Neuronal stem cell (in vitro differentiated cells): ENCODE results near the gene TOMM22. TPM values are rescaled to one million over a fixed set of nuclear protein-coding genes. Genes with fewer than 3 reads are reported as not detected.

ENCODE experiments used
- DNase-seq: peaks from one replicate; pipeline ENCODE4 v3.0.0-alpha.2; 2013; ENCODE audit warnings: low spot score
- H2AFZ ChIP-seq: one replicate; pipeline ENCODE4 v1.6.1; 2013; ENCODE audit warnings: mild to moderate bottlenecking, low read length, inconsistent platforms
- H2AK5ac ChIP-seq: 2 replicates; pipeline ENCODE4 v1.6.1; 2013; ENCODE audit warnings: low read depth, mild to moderate bottlenecking, inconsistent platforms, low read length, moderate library complexity, mixed read lengths
- H2BK120ac ChIP-seq: 2 replicates; pipeline ENCODE4 v1.6.1; 2013; ENCODE audit warnings: low read depth, mild to moderate bottlenecking, inconsistent platforms, low read length, moderate library complexity, mixed read lengths
- H2BK12ac ChIP-seq: one replicate; pipeline ENCODE4 v1.6.1; 2013; ENCODE audit warnings: low read length, inconsistent platforms
- H2BK15ac ChIP-seq: 2 replicates; pipeline ENCODE4 v1.6.1; 2013; ENCODE audit warnings: mild to moderate bottlenecking, low read length, inconsistent platforms, mixed read lengths
- H2BK5ac ChIP-seq: one replicate; pipeline ENCODE4 v1.6.1; 2013; ENCODE audit warnings: inconsistent platforms, mild to moderate bottlenecking, low read length, moderate library complexity
- H3K14ac ChIP-seq: one replicate; pipeline ENCODE4 v1.6.1; 2013; ENCODE audit warnings: low read length, inconsistent platforms
- H3K18ac ChIP-seq: 2 replicates; pipeline ENCODE4 v1.6.1; 2013; ENCODE audit warnings: low read length, inconsistent platforms
- H3K23ac ChIP-seq: 2 replicates; pipeline ENCODE4 v1.6.1; 2013; ENCODE audit warnings: low read depth, mild to moderate bottlenecking, mixed read lengths, low read length, inconsistent platforms; ENCODE audit not compliant: poor library complexity
- H3K27ac ChIP-seq: replicated peaks from 3 replicates; pipeline ENCODE4 v1.5.1; 2013; ENCODE audit warnings: low read length, inconsistent platforms
- H3K27me3 ChIP-seq, 3 experiments: 2 replicates each; pipeline ENCODE4 v1.6.1; 2013; ENCODE audit warnings: low read length in 3 of 3, mild to moderate bottlenecking in 2 of 3, inconsistent platforms in 1 of 3, low read depth in 1 of 3, mixed read lengths in 1 of 3, moderate library complexity in 1 of 3; ENCODE audit not compliant: control insufficient read depth in 3 of 3, insufficient read depth in 3 of 3
- H3K36me3 ChIP-seq, 2 donors: replicated peaks in 1 of 2; 2 replicates each; pipeline ENCODE4 v1.6.1; 2013; ENCODE audit warnings: low read length in 2 of 2; ENCODE audit not compliant: control insufficient read depth in 2 of 2, insufficient read depth in 2 of 2
- H3K4ac ChIP-seq: 2 replicates; pipeline ENCODE4 v1.6.1; 2013; ENCODE audit warnings: inconsistent platforms, mild to moderate bottlenecking, low read length, moderate library complexity
- H3K4me1 ChIP-seq, 2 donors: 1 replicate in 1 of 2; 2 replicates in 1 of 2; pipeline ENCODE4 v1.6.1; 2013; ENCODE audit warnings: low read length in 2 of 2, low read depth in 1 of 2; ENCODE audit not compliant: control insufficient read depth in 2 of 2, insufficient read depth in 1 of 2
- H3K4me2 ChIP-seq: one replicate; pipeline ENCODE4 v1.6.1; 2013; ENCODE audit warnings: mild to moderate bottlenecking, low read length, inconsistent platforms; ENCODE audit not compliant: insufficient read depth, poor library complexity, severe bottlenecking
- H3K4me3 ChIP-seq, 2 donors: 2 replicates each; pipeline ENCODE4 v1.5.1; 2013; ENCODE audit warnings: low read length in 2 of 2, mild to moderate bottlenecking in 2 of 2, inconsistent platforms in 1 of 2, moderate library complexity in 1 of 2
- H3K79me1 ChIP-seq: one replicate; pipeline ENCODE4 v1.6.1; 2013; ENCODE audit warnings: low read depth, mild to moderate bottlenecking, inconsistent platforms, low read length, moderate library complexity
- H3K9ac ChIP-seq: one replicate; pipeline ENCODE4 v1.6.1; 2013; ENCODE audit warnings: mild to moderate bottlenecking, low read depth, low read length, inconsistent platforms; ENCODE audit not compliant: poor library complexity
- H3K9me3 ChIP-seq, 2 donors: replicated peaks in 1 of 2; 2 replicates each; pipeline versions ENCODE3 to v1.6.1; 2013; ENCODE audit warnings: low read length in 2 of 2, mild to moderate bottlenecking in 2 of 2, inconsistent platforms in 1 of 2, low read depth in 1 of 2, mixed read lengths in 1 of 2, moderate library complexity in 1 of 2; ENCODE audit not compliant: control insufficient read depth in 2 of 2, insufficient read depth in 1 of 2
- H4K8ac ChIP-seq: one replicate; pipeline ENCODE4 v1.6.1; 2013; ENCODE audit warnings: low read depth, mild to moderate bottlenecking, inconsistent platforms, low read length, moderate library complexity
- H4K91ac ChIP-seq: one replicate; pipeline ENCODE4 v1.6.1; 2013; ENCODE audit warnings: low read length, low read depth, mild to moderate bottlenecking, inconsistent platforms; ENCODE audit not compliant: poor library complexity
- WGBS, 2 donors: extraction: QIAGEN DNeasy Blood & Tissue Kit; methylation state at CpG; one replicate each; pipeline ENCODE4 v1.1.7; 2013; ENCODE audit warnings: missing lambda C conversion rate in 2 of 2, mixed read lengths in 1 of 2; ENCODE audit not compliant: insufficient read length in 2 of 2, insufficient replicate concordance in 1 of 2; ENCODE audit errors: extremely low coverage in 2 of 2; 5-methylcytosine and 5-hydroxymethylcytosine counted together
- polyA plus RNA-seq, 2 experiments: library from polyadenylated mRNA; stranded (reverse); fragments of 200-250 nt; gene quantifications; one replicate each; pipeline ENCODE4 v1.2.3, GENCODE V29; 2013

The TOMM22 gene
- 62.5 TPM for polyA plus RNA-seq (2013, experiment 1 of 2)
- 63.9 TPM for polyA plus RNA-seq (2013, experiment 2 of 2)

- Histone ChIP-seq H3K18ac (peak within 1 kb of the TSS; percentile 98), H2AFZ (peak within 1 kb of the TSS; percentile 97), H3K79me1 (peaks cover 2% of the 10 kb centered on the region), H2AK5ac (peak within 1 kb of the TSS; percentile 87), H2BK12ac (no peak within 1 kb of the TSS), H3K23ac (peak within 1 kb of the TSS; percentile 97), H3K9me3 (peaks cover 6 to 7% of the 10 kb centered on the region in 2 donors), H3K27me3 (no peaks in the 10 kb centered on the region), H2BK5ac (peak within 1 kb of the TSS; percentile 77), H3K4me1 (peaks cover 3 to 4% of the 10 kb centered on the region in 2 donors), H3K36me3 (peaks cover 29 to 46% of the 10 kb centered on the region in 2 donors), H3K4me2 (peak within 1 kb of the TSS; percentile 52), H4K91ac (no peak within 1 kb of the TSS), H3K4ac (no peak within 1 kb of the TSS), H3K9ac (peak within 1 kb of the TSS; percentile 96), H3K14ac (no peak within 1 kb of the TSS), H2BK120ac (no peak within 1 kb of the TSS), H2BK15ac (no peak within 1 kb of the TSS), H3K4me3 (peak within 1 kb of the TSS; percentile 88 to 99), H3K27ac (no peak within 1 kb of the TSS), H4K8ac (no peak within 1 kb of the TSS)
- WGBS, 2 donors = no CpG with 5 or more reads among the region's 60 CpGs
- peak; percentile 75 for DNase-seq
Measured at GRCh38 chr22:38681582-38682335, at the start of gene TOMM22. Gene TOMM22 (plus strand): TSS chr22:38681957. CDS start chr22:38681979, 22 bp downstream.

- H4K91ac ChIP-seq = no peak overlapping the region
- H3K4me1 ChIP-seq = no peaks in the 10 kb centered on the region
- no peak overlapping the region for H2BK5ac ChIP-seq
- no peak overlapping the region for H3K18ac ChIP-seq
- H3K27me3 ChIP-seq = no peaks in the 10 kb centered on the region
- no peak overlapping the region for H3K14ac ChIP-seq
- H2AFZ ChIP-seq = no peak overlapping the region
- no peak for DNase-seq
- H3K36me3 ChIP-seq = peaks cover 36 to 77% of the 10 kb centered on the region in 2 donors
- H3K4me2 ChIP-seq = no peak overlapping the region
- no peak overlapping the region for H3K27ac ChIP-seq
- no peak overlapping the region for H3K23ac ChIP-seq
- no CpG with 5 or more reads among the region's 3 CpGs for WGBS, 2 donors
- H2BK12ac ChIP-seq = no peak overlapping the region
- H3K4me3 ChIP-seq = no peak overlapping the region
- H2BK15ac ChIP-seq = no peak overlapping the region
- no peak overlapping the region for H2AK5ac ChIP-seq
- H3K79me1 ChIP-seq = no peaks in the 10 kb centered on the region
- no peak overlapping the region for H4K8ac ChIP-seq
- H2BK120ac ChIP-seq = no peak overlapping the region
- H3K9ac ChIP-seq = peak overlapping the region; percentile 53
- H3K4ac ChIP-seq = no peak overlapping the region
- no peaks in the 10 kb centered on the region for H3K9me3 ChIP-seq
Measured at GRCh38 chr22:38632528-38632927, 49.2 kb upstream of the TOMM22 start.

- Histone ChIP-seq H2BK5ac (no peak overlapping the region), H3K79me1 (peaks cover 1% of the 10 kb centered on the region), H3K36me3 (peaks cover 29 to 58% of the 10 kb centered on the region in 2 donors), H2BK15ac (no peak overlapping the region), H2BK120ac (no peak overlapping the region), H3K27me3 (no peaks in the 10 kb centered on the region), H2AFZ (no peak overlapping the region), H3K9me3 (no peaks in the 10 kb centered on the region), H3K14ac (no peak overlapping the region), H4K91ac (no peak overlapping the region), H3K4ac (no peak overlapping the region), H3K18ac (no peak overlapping the region), H2BK12ac (no peak overlapping the region), H3K9ac (no peak overlapping the region), H2AK5ac (no peak overlapping the region), H4K8ac (no peak overlapping the region), H3K27ac (no peak overlapping the region), H3K4me1 (no peaks in the 10 kb centered on the region), H3K4me2 (no peak overlapping the region), H3K4me3 (no peak overlapping the region), H3K23ac (no peak overlapping the region)
- no CpG with 5 or more reads among the region's 2 CpGs for WGBS, 2 donors
- no peak for DNase-seq
Measured at GRCh38 chr22:38638216-38638615, 43.5 kb upstream of the TOMM22 start.

GRCh38 chr22:38638728-38639127, 43.0 kb upstream of the TOMM22 start:
- H3K79me1 ChIP-seq = peaks cover 1% of the 10 kb centered on the region
- H3K27ac ChIP-seq = no peak overlapping the region
- H3K4me2 ChIP-seq = no peak overlapping the region
- peaks cover 29 to 59% of the 10 kb centered on the region in 2 donors for H3K36me3 ChIP-seq
- no peak overlapping the region for H2BK12ac ChIP-seq
- H2BK120ac ChIP-seq = no peak overlapping the region
- no peak overlapping the region for H3K14ac ChIP-seq
- H2BK15ac ChIP-seq = no peak overlapping the region
- no peak overlapping the region for H3K4ac ChIP-seq
- DNase-seq = no peak
- H3K4me3 ChIP-seq = no peak overlapping the region
- H4K91ac ChIP-seq = no peak overlapping the region
- no peak overlapping the region for H2AK5ac ChIP-seq
- H3K4me1 ChIP-seq = no peaks in the 10 kb centered on the region
- H3K9me3 ChIP-seq = no peaks in the 10 kb centered on the region
- H3K18ac ChIP-seq = no peak overlapping the region
- no peak overlapping the region for H3K9ac ChIP-seq
- no peak overlapping the region for H2AFZ ChIP-seq
- no CpG with 5 or more reads among the region's 3 CpGs for whole genome bisulfite sequencing, 2 donors
- no peak overlapping the region for H4K8ac ChIP-seq
- H3K27me3 ChIP-seq = no peaks in the 10 kb centered on the region
- H3K23ac ChIP-seq = no peak overlapping the region
- no peak overlapping the region for H2BK5ac ChIP-seq
